GM21825 (cell line): ENCODE measurements around the gene CIDEB.

ENCODE experiments used
- ATAC-seq: cut with Tn5 transposase; IDR thresholded peaks from one replicate; pipeline ENCODE4 v1.9.1; 2021; ENCODE audit warnings: mild to moderate bottlenecking, moderate library complexity; ENCODE audit not compliant: unreplicated experiment

The CIDEB gene

DNA sequence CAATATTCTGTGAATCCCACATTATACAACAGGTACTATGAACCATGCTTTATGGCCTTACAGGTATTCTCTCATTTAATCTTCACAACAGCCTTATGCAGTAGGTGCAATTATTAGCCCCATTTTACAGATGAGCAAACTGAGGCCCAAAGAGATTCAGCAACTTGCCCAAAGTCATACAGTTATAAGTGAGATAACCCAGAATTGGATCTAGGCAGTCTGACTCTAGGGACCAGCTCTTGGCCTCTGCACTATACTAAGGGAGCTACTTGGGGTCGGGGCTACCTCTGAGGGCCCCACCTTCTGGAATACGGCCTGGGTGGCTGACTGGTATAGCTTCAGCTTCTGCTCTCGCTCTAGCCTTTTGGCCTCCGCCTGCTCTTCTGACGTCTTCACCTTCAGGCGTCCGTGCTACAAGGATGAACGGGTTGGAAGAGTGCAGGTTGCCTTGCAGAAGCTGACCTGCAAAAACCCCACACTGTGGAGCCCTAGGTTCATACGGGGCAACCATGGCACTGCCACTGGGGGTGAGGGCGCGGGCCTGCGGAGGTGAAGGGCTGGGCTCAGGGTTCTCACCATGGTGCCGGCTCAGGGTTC lies 37.1 kb downstream of the CIDEB start:
- ATAC-seq: no peak

DNA sequence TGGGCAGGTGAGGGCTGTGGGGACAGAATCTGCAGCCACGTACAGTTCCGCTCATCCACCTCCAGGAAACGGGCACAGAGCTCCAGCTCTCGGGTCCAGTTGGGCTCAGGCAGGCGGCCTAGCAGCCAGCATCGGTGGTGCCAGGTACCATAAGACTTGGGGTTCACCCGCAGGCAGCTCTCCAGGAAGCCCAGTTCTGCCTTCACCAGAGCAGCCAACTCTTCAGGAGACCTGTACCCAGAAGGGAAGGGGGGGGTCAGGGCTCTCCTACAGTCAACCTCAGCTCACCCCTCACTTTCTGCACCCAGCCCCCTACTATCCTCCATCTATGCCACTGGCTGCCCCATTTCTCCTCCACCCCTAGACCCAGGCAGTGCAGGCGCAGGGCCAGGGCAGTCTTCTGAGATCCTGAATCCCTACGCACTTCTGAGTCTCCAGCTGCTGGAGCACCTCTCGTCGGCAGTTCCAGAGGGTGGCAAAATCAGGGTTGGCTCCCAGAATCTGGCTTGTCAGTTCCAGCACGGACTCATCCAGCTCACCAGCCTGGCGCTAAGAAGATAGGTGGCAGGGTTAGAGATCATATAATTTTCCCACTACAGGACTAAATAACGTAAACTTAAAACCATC lies 37.8 kb downstream of the CIDEB start:
- ATAC-seq: no peak

DNA sequence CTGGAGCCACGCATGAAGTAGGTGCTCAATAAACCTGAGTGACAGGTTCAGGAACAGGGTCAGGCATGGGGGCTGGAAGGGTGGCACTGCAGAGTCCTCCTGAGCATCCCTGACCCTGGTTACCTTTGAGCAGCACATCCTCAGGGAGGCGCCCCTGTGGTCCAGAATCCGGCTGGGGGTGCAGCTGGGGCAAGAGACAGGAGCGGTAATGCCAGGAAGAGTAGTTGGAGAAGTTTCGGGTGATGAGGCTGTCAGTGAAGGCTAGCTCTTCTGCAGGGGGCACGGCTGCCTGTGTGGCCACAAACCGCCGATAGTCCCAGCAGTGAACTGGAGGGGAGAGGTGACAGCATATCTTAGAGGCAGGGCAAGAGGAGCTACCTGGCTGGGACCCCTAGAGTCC lies 38.4 kb downstream of the CIDEB start:
- no peak for ATAC-seq

DNA sequence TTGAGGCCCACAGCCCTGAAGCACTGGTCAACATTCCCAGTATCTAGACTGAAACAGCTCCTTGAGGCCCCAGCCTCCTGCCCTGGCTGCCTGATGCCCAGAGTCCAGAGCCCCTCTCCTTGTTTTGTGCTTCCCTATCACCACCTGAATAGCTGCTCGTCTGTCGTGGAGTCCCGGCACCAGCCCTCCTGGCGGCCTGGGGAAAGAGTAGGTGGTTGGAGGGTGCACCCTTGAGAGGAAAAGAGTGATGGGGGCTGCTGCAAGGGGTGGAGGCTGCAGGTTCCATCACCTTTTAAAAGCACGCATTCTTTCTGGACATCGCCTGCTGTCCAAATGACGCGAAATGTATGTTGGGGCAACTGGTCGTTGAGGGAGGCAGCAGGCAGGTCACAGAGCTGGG lies 39.6 kb downstream of the CIDEB start:
- no peak for ATAC-seq

DNA sequence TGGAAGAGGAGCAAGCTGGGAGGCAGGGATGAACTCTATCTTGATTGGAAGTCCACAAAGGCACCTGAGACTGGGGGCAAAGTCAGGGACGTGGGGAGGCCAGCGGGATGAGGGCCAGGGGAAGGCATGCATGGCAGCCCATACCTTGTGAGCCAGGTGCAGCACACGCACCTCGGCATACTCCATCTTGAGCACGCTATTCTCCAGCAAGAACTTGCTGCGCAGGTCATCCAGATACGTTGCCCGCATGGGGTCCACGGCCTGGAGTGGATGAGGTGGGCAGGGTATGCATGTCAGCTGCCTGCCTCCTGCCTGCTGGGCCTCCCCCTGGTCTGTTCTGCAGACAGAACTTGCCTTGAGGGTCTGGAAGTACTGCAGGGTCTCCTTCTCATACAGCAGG lies 40.3 kb downstream of the CIDEB start:
- no peak for ATAC-seq

DNA sequence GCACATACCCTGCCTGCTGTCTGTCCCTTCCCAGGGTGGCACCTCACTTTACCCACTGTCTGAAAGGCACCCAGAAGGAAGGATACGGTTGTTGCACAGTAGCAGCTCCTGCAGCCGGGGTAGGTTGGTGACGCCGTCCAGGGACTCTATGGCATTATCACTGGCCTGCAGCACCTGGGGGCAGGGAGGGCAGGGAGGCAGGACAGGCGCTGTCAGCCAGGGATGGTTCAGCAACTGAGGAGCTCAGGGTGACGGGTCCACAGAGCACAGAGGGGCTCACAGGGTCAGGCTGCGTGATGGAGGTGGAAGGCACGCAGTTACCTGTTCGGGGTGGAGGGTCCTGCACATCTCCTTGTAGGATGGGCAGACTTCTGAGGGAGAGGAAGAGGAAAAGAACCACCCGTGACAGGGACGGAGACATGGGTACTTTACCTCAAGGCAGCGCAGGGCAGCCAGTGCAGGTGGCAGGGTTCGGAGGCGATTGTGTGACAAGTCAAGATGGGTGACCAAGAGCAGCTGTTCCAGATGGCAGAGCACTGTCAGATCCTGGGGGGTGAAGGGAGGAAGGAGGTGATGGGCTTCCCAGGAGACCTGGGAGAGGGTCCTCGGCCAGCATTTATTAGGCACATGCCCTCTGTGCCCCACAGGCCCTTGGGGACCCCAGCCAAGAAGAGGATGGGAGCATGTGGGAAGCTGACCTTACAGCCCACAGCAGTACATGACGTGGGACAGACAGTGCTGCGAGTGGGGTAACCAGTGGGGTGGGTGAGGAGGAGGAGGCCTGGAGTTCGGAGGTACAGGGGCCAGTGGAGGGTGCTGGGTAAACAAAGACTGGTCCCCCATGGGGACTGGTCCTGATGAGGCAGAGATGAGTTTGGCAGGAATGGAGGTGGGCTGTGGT lies 41.2 kb downstream of the CIDEB start:
- ATAC-seq: no peak

DNA sequence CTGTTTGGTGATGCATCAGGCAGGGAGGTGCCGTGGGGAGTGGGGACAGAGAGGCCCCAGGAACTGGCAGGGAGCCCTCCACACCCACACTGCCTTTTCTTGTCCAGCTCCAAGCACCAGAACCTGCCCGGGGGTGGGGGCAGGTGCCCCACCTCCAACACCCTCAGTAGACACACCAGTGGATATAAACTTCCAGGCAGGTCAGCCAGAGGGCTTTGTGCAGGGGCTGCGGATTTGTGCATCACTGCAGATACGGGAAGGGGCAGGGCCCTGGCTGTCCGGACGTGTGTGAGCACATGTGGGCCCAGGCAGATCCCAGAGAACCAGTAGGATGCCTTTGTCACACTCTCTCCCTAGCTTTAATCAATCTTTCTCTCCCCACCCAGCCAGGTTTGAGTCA lies 43.5 kb downstream of the CIDEB start:
- no peak for ATAC-seq

DNA sequence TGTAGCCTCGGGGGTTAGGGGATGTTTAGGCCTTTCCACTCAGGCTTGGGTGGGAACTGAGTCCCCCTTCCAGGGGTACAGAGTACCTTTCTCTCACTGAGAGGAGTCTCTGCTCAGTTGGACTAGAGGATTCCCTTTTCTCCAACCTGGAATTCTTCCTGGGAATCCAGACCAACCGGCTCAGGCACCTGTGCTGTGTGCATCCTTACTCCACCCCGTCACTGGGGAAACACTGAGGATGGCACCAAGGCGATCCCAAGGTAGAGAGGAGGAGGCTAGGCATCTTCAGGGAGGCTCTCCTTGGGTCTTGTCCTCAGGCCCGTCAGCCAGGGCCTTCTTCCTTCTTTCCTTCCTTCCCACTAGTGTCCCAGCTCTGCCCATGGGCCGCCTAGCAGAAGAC lies 43.9 kb downstream of the CIDEB start:
- ATAC-seq: no peak

DNA sequence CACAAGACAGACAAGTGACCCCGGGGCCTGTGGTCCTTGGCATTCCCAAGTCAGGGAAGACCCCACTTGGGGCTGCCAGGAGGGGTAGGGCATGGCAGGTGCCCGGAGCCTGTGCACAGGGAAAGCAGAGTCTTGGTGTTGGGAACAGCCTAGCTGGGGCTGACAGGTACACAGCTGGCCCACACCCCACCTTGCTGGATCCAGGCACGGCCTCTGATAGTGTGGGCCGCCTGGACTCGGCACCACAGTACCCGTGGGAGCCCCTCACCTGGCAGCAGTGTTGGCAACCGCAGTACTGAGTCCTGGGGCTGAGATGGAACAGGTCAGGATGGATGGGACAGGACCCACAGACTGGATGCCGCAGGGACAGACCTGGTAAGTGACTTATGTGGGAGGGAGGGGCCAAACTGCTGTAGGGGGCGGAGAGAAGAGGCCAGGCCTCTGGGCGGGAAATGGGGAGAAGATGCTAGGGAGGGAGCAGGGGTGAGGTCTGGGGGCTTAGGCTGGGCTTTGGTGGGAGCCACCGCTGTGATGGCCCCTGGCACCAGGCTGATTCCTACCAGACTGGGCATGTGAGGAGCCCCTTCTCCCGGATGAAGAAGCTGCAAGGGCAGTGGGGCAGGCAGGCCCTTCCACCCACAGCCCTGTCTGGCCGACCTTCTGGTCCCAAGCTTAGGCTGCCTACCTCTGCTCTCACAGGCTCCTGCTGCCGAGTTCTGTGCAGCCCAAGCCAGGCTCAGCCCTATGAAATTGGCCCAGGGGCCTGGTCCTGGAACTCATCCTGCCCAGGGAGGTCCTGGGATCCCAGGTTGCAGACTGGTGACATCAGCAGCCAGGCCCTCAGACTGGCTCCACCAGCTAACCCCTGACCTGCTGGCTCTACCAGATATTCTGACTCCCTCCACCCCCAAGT lies 44.7 kb downstream of the CIDEB start, which contains the start of gene TGM1:
TSS of gene TGM1 (minus strand) at position 357 of the 913 bp plus-strand sequence. CDS start 825 bp downstream, outside the sequence.
- ATAC-seq: no peak

DNA sequence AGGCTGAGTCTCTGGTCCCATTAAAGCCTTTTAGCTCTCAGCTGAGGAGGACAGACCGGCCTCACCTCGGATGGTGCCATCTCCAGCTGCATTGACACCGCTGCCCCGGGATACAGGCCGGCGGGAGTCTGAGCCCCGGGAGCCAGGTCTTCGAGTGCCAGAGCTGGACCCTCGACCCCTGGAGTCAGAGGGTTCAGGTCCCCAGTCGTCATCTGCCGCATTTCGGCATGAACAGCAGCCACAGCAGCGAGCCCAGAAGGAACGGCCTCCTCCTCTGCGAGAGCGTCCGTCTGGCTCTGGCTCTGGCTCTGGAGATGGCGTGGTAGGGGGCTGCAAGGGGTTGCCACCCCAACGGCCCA lies 45.8 kb downstream of the CIDEB start:
- ATAC-seq: no peak

DNA sequence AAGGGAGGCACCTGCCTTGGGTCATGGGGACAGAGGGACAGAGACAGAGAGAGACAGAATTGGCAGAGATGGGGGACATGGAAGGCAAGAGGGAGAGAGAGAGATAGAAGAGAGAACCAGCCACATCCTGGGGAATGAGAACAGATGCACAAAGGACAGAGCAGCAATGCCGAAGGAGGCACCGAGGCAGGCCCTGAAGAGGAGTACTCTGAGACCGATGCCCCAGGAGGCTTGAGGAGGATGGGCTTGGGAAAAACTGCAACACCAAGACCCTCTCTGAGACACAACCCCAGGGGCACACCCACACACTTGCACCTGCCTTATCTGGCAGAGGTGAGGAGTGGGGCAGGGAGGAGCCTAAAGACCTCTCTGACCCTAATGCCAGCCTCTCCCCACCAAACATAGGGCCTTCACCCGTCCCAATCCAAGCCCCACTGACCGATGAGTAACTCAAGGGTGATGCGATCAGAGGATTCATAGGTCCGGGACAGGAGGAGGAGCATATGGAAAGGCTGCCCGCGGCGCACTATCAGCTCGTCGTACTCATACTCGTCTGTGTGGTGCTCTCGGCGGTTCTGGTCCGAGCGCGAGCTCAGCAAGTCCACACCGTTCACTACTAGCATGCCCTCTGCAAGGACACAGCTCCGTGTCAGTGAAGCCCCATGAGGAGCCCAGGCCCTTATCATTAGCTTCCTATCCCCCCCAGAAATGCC lies 46.4 kb downstream of the CIDEB start:
- ATAC-seq: no peak

DNA sequence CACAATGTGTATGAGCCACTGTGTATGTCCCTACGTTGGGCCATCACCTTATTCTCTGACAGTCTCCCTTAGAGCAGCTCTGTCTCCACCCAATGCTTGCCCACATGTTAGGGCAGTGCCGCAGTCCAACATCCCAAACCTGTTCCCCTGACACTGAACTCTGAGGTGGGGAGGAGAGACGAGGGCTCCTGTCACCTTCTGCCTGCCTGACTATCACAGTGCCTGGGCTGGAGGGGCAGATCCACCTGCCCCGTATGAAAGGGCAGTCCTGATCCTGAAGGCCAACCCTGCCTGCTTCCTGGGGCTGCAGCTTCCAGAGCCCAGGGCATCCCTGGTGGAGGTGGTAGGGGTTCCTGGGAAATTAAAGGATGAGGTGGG lies 47.0 kb downstream of the CIDEB start:
- no peak for ATAC-seq

DNA sequence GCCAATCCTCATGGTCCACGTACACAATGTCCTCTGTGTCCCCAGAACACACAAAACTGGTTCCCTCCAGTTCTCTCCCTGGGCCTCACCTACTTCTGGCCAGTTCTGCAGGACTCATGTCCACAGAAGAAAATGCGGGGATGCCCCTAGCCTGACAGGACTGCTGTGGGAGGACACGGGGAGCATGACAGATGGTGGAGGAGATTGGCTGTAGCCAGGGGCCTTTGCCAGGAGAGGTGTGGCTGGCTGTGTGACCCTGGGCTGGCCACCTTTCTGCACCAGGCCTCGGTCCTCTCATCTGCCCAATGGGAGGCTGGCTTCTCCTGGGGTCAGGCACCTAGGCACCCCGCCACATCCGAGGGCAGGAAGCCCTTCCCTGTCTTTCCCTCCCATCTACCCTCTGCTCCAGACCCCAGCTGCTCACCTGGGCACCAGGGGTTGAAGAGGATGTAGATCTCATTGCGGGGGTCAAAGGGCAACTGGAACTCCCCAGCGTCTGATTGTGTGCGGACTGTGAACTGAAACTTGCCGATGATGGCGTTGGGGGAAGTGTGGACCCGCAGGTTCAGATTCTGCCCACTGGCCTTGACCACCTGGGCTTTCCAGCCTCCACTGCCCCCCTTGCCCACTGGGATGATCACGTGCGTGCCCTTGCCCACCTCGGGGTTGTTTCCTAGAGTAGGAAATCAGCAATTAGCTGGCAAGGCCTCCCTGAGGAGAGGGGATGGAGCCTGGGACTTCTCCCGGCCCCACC lies 47.6 kb downstream of the CIDEB start:
- no peak for ATAC-seq

DNA sequence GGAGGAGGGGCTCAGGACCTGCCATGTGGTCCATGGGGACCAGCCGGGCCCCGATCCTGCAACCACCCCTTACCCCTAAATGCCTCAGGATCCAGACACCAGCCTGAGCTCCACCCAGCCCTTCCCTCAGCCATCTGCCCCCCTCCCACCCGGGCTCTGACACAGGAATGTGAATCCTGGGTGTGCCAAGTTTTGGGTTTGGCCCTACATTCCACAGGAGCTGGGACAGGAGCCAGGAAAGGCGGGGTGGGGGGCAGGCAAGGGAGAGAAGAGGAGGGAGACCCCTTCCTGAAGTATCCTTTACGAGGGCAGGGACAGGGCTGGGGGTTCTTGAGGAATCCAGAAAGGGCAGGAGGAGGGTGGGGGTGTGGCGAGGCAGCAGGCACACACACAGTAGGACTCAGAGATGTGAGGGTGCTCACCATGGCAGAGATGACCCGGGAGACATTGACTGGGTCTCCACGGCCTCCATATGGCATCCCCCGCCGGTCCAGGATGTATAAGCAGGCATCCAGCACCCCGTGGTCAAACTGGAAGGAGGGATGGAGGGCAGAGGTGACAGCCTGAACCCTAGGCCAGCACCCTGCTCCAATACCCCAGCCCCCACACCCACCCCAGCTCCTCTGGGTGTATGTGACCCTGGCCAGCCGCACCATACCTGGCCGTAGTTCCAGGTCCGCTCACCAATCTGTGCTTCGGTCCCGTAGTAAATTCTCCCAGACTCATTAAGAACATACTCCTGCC lies 48.3 kb downstream of the CIDEB start:
- no peak for ATAC-seq

DNA sequence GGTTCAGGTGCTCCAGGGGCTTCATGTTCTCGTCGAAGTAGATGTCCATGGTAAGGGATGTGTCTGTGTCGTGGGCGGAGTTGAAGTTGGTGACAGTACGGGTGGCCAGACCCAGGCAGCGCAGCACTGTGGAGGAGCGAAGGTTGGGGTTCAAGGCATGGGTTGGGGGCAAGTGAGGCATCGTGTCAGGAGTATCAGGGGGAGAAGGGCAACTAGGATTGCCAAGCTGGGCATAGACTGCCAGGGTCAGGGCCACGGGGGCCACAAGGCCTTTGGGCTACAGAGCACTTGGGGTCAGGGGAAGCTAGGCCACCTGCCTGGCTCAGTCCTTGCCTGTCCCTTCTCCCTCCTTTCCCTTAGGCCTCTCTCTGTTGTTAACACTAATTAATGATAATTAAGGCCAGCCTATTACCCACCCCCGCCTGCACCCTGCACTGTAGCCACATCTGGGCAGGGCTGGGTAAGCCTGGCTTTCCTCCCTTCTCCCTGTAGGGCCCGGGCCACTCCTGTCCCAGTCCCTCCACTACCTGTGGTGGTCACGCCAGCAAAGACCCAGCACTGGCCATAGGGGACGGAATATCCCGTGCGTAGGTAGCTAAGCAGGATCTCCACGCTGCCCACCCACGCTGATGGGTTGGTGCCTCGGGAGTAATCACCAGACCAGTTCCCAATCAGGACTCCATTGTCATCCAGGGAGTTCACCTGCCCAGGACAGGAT lies 49.1 kb downstream of the CIDEB start:
- no peak for ATAC-seq

DNA sequence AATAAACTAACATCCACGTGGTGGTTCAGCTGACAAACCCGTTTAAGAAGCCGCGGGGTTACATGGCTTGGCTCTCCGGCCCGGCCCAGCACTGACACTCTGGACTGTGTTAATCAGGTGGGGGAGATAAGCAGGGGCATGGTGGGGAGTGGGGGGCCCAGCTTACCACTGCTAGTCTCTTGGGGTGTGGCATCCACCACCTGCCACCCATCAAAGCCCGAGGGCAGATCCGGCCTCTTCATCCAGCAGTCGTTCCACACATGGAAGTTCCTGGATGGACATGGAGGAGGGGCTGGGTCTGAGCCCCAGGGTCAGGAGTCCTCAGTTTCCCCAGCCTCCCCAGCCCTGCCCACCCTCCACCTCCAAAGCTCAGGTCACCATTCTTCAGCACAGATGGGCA lies 49.7 kb downstream of the CIDEB start:
- ATAC-seq: no peak

DNA sequence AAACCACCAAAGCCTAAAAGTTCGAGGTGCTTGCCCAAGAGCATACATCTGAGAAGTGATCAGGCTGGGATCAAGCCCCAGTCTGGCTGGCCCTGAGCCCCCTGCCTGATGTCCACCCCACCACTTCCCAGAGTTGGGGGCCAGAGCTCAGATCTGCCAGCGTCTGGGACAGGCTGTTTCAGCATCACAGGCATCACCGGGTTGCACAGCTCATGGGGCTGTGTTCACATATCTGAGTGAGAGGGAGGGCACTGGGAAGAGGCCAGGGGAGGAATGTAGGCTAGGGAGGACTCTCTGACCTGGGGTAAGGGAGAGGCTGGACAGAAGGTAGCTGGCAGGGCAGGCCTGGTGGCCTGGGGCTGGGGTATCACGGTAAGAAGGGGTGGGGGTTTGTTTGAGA lies 50.8 kb downstream of the CIDEB start:
- no peak for ATAC-seq

DNA sequence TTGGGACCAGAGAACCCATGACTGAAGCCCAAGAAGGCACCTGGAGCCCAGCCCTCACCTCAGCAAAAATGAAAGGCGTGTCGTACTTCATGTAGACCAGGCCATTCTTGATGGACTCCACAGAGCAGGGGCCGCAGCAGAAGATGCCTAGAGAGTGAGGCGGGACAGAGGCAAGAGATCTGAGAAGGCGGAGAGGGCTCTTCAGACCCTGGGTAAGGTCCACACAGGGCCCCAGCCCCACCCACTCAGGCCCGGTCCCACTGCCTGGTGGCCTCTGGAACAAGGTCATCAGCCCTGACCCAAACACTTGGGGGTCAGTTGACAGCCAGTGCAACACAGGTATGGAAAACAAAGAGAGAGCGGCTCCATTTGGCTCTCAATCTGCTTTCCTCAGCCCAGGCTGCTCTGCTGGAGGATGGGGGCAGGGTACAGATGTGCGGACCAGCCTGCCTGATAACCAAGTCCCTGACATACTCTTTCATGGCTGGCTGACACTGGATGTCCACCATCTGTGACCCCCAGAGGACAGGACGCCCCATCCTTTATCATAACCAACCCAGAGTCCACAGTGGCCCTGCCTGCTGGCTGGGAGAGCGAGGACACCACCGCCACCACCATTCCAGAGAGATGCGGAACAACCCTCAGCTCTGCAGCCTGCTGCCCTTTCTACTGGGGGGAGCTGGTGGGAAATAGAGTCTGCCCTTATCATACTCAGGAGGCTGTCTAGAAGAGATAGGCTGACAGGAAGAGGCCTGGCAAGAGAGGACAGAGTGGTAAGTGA lies 51.7 kb downstream of the CIDEB start:
- ATAC-seq: no peak
